GM20000 (cell line): ENCODE data around the gene STIM1.

ENCODE experiments used
- DNase-seq: peaks from one replicate; pipeline ENCODE4 v3.0.0; 2012; ENCODE audit warnings: low spot score
- TF ChIP-seq, protein P1 (sequence below): IDR thresholded peaks from 2 replicates; pipeline ENCODE4 v1.5.1; 2012; ENCODE audit warnings: mild to moderate bottlenecking, control low read depth; ENCODE audit errors: extremely low read depth, missing control alignments

Gene STIM1

GRCh38 chr11:3964056-3964455 is 108.6 kb downstream of the STIM1 start:
- TF ChIP-seq, protein P1, sequence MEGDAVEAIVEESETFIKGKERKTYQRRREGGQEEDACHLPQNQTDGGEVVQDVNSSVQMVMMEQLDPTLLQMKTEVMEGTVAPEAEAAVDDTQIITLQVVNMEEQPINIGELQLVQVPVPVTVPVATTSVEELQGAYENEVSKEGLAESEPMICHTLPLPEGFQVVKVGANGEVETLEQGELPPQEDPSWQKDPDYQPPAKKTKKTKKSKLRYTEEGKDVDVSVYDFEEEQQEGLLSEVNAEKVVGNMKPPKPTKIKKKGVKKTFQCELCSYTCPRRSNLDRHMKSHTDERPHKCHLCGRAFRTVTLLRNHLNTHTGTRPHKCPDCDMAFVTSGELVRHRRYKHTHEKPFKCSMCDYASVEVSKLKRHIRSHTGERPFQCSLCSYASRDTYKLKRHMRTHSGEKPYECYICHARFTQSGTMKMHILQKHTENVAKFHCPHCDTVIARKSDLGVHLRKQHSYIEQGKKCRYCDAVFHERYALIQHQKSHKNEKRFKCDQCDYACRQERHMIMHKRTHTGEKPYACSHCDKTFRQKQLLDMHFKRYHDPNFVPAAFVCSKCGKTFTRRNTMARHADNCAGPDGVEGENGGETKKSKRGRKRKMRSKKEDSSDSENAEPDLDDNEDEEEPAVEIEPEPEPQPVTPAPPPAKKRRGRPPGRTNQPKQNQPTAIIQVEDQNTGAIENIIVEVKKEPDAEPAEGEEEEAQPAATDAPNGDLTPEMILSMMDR, result no peak
- DNase-seq, result no peak

DNA sequence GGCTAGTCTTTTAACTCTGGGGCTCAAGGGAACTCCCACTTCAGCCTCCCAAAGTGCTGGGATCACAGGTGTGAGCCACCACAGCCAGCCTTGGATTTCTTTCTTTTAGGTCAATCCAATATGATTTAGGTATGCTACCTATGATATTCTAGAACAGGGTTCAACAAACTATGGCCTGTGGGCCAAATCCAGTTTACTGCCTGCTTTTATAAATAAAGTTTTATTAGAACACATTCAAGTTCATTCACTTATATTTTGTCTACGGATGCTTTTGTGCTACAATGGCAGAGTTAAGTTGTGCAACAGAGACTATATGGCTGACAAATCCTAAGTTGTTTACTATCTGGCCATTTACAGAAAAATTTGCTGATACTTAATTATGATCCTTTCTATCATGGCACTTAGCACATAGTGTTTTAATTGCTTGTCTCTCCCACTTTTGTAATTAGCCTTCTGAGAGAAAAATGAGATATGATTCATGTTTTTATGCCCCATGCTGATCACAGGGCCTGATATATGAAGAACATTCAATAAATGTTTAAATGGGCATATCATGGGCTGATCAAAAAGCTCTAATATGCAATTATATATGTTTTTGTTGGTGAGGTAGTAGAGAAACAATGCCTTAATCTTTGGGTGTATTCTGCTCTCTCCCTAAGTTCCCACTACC is 109.6 kb downstream of the STIM1 start:
- TF ChIP-seq, protein P1, result no peak
- no peak for DNase-seq

GRCh38 chr11:3967695-3968094 is 112.2 kb downstream of the STIM1 start:
- TF ChIP-seq, protein P1, result no peak
- no peak for DNase-seq

DNA sequence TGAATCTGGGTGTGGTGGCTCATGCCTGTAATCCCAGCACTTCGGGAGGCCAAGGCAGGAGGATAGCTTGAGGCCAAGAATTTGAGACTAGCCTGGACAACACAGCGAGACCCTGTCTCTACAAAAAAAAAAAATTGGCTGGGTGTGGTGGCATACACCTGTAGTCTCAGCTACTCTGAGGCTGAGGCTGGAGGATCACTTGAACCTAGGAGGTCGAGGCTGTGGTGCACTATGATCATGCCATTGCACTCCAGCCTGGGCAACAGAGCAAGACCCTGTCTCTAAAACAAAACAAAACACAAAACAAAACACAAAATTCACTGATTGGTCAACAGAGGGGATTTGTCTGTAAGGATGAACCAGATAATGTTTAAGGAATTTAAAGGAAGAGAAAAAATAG is 113.7 kb downstream of the STIM1 start:
- DNase-seq, result no peak
- TF ChIP-seq, protein P1, result no peak

- TF ChIP-seq, protein P1, result no peak
- no peak for DNase-seq
Observed at GRCh38 chr11:3969613-3970012, 114.1 kb downstream of the STIM1 start.

GRCh38 chr11:3970108-3970507 is 114.6 kb downstream of the STIM1 start:
- TF ChIP-seq, protein P1, result no peak
- no peak for DNase-seq

GRCh38 chr11:3971756-3972404 is 116.4 kb downstream of the STIM1 start:
- DNase-seq, result no peak
- TF ChIP-seq, protein P1, result no peak
